ENCODE data around the gene AOPEP.

DNA sequence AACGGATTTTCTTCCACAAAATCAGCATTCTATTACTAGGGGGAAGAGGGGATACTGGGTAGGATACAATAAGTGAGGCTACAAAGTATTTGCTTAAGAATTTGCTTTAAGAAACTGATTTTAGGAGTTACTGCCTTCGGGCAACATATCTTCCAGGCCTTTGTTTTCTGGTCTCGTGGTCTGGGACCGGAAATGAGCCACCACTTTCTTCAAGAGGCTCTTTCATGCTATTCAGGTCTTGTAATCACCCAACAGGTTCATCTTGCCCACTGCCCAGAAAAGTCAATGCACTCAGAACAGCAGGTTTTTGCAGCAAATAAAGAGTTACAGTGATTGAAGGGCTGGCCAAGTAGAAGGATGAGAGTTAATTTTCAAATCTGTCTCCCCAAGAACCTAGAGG, 6.6 kb upstream of the AOPEP start:
- no peak for TF ChIP-seq EZH2phosphoT487 (IDR thresholded peaks at IDR 0.05; ENCODE audit: low read depth)
- TF ChIP-seq, protein P1, sequence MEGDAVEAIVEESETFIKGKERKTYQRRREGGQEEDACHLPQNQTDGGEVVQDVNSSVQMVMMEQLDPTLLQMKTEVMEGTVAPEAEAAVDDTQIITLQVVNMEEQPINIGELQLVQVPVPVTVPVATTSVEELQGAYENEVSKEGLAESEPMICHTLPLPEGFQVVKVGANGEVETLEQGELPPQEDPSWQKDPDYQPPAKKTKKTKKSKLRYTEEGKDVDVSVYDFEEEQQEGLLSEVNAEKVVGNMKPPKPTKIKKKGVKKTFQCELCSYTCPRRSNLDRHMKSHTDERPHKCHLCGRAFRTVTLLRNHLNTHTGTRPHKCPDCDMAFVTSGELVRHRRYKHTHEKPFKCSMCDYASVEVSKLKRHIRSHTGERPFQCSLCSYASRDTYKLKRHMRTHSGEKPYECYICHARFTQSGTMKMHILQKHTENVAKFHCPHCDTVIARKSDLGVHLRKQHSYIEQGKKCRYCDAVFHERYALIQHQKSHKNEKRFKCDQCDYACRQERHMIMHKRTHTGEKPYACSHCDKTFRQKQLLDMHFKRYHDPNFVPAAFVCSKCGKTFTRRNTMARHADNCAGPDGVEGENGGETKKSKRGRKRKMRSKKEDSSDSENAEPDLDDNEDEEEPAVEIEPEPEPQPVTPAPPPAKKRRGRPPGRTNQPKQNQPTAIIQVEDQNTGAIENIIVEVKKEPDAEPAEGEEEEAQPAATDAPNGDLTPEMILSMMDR (IDR thresholded peaks at IDR 0.05; ENCODE audit: low read depth, low read length): no peak

All from OCI-LY3 (cell line).